NOMO-1 (cell line): ENCODE data around the gene PRICKLE2.

Experiments used
- DNase-seq, 2 experiments: peaks; one replicate each; lab custom pipeline; 2025; ENCODE audit not compliant: unreplicated experiment in 2 of 2; lab: John Stamatoyannopoulos, UW

PRICKLE2 gene

DNA sequence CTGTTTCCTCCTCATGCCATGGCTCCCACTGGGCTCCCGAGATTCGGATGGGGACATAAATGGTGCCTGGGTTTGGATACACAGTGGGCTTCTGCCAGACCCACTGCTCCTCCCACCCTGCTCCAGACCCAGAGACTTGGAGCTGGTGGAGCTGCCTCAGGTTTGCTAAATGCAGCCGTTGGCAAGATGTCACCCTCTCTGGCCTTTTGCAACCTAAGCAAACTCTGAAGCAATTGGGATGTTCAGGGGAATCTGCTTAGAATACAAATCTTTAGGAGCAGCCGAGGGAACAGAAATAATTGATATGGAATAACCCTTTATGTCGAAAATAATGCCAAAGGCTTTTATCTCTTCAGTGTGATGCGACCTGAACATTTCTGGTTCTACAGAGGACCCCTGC, 33.4 kb downstream of the PRICKLE2 start:
- no peak for DNase-seq

DNA sequence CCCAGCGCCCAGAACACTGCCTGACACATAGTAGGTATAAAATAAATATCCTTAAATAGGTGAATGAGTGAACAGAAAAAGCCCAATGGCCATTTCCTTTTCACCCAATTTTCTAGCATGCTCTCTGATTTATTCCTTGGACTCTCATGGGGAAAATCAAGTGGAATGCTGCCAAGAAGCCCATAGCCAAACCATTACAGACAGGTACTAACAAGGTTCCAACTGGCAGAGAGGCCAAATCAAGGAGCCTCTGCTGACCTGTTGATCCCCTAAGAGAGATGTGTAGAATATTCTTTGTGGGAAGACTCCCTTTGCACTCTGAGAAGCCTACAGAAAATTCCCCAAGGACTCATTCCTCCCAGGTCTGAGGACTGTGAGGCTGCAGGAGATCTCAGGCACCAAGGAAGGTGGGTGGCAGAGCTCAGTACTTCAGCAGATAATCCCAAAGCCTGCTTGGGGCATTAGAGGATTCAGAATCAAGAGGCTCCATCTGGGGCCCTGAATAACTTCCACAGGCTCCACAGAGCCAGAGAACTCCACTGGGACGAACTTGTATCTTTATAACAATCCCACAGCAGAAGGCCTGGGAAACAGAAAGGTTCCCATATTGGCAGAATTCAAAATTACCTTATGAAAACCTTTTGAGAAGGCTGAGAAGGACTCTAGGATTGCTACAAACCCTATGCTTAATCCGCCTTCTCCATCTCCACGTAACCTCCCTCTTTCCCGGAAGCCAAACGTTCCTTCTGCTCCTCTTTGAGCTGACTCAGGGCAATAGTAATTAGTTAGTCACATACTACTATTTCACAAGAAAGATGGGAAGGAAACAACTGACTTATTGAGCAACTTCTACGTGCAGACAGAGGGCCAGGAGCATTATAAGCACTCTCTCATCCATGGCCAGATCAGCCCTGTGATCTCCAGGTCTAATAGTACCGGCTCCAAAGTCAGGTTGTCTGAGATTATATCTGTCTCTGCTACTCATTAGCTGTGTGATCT, 34.5 kb downstream of the PRICKLE2 start:
- peak; percentile 81 to 95 for DNase-seq

DNA sequence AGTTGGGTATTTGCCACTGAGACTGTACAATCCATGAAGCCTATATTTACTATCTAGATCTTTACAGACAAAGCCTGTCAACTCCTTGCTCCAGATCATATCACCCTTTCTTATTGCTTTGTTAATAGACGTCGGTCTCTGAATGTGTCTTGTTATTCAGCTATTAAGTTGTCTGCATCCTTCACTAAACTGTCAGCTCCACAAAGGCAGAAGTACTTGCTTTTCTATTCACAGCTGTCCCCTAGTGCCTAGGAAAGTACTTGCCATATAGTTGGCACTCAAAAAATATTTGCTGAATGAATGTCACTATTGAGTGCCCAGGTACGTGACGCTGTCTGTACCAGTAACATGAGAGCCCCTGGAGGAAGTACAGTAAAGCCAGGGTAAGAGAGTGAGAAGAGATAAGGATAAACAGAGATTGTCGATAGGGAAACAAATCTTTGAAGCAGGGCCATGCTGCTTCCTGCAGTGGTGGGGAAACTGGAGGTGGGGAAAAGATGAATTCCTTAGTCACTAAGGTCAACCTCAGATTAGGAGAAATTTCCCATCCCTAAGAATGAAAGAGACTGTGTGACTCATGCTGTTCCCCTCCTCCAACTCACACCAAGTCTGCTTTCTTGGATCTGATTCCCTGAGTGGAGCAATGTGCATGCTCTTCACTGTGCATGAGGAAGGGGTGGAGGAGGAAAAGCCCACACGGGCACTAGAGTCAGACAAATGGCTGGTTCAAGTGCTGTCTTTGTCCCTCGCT, 36.3 kb downstream of the PRICKLE2 start:
- no peak for DNase-seq

DNA sequence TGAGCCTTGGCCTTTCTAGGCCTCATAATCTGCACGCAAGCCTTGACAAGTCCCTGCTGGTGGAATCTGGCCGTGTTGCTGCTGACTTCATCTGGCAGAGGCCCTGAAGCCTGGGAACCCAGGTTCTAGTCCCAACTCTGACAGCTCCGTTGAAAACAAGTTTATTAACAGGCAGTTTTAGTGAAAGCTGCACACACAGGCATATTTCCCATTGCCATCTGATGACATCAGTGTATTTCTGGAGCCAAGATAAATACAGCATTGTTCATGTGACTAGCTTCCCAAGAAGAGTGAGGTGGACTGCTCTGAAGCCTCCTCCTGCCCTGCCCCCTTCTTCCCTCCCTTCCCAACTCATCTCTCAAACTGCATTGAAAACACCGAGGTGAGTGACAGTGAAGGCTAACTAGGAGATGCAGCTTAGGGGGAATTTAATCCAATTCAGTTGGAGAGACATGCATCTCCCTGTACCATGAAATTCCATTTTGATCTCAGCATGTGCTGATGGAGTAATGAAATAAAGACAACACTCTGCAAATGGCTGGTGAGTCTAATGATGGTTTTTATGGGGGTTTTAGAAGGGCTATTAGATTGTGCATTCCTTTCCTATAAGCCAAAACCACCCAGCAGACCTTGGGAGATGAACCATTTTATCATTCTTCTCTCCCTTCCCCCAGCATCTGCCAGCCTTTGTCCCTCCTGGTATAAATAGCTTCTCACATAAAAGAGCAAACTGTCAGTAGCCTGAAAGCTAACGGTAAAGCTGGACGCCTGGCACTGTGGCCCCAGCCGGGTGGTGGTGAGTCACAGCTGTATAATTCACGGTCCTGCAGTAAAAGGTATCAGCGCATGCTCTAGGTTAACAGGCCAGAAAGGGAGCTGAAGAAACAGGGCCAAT, 38.0 kb downstream of the PRICKLE2 start:
- DNase-seq = peak; percentile 52 to 54

DNA sequence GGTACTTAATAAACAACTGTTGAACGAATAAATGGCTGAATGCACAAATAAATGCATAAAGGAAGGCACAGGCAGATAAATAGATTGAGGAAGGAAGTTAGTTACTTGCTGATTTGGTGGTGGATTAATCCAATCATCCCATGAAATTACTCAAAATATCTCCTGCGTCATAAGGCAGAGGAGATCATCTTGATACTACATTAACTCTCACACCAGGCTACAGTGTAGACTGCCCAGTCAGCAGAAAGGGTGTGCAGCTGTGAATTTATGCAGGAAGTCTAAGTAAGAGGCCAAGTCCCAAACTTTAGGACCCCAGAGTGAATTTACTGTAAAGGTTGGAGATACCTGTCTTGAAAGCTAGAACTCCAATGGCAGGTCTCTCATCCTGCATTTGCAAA, 38.6 kb downstream of the PRICKLE2 start:
- no peak for DNase-seq

DNA sequence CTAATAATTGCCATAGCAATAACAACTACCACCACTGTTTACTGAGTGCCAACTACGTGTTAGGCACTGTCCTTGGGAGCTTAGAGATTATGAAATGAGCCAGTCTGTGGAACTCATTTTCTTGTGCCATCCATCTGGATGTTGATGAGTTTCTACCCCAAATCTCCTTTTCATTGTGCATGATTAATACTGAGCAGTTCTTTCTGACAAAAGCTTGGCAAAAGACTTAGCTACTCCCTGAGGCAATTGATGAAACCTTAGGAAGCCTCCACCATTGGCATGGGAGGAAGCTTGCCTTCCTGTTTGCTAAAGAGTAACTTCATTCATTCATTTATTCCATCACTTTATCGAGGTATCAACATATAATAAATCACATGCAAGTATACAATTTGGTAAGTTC, 39.8 kb downstream of the PRICKLE2 start:
- no peak for DNase-seq

DNA sequence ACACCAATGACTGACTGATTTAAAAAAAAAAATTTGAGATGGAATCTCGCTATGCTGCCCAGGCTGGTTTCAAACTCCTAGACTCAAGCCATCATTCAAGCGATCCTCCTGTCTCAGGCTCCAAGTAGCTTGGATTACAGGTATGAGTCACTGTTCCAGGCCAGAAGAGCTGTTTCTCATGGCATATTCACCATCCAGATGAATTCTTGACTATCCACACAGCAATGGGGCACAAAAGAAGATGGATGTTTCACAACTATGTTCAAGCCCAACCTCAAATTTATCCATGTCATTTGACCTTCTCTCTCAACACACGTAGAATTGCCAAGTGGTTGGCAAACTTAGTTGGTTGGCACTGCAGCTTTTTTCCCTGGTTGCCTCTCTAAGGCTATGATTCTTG, 40.6 kb downstream of the PRICKLE2 start:
- DNase-seq = no peak

DNA sequence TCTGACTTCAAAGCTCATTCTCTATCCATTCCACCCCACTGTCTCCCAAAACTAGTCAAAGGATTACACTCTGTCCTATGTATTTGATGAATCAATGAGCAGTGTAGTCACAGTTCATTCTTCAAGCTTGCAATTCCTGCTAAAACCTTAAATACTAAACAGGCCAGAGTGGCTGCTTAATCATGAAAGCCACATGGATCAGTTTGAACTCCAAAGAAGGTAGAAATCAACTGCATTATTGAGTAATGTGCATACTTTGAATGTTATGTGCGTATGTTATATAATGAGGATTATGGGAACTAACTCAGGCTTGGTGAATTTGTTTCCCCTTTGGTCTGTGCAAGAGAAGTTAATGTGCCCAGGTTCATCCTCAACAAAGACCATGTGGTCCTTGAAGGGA, 45.4 kb downstream of the PRICKLE2 start:
- no peak for DNase-seq

DNA sequence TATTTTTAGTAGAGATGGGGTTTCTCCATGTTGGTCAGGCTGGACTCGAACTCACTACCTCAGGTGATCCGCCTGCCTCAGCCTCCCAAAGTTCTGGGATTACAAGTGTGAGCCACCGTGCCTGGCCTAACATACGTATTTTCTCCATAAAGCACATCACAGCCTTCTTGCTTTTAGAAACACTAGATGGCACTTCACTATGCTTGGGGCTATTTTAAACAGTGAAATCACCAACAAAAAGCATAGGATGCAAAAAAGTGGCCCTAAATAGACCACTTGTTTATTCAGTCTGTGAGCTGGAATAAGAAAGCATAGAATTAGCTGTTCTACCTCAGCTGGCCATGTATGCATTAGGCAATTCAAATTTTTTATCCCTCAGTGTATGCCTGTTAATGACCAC, 46.0 kb downstream of the PRICKLE2 start:
- no peak for DNase-seq

DNA sequence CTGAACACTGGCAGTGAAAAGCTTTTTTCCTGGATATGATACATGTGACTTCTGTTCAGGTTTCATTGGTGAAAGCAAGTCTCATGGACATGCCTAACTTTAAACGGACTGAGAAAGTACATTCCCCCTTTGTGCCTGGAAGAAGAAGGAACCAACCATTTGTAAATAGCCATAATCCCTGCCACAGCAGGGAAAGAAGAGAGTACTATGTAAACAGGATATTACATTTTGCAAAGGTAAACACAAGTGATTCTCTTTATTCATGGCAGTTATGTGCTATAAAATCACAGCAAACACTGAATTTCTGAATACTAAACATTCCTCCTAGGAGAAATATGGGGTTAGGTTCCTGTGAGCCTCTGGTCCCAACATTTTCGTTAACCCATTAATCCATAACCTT, 46.8 kb downstream of the PRICKLE2 start:
- no peak for DNase-seq

DNA sequence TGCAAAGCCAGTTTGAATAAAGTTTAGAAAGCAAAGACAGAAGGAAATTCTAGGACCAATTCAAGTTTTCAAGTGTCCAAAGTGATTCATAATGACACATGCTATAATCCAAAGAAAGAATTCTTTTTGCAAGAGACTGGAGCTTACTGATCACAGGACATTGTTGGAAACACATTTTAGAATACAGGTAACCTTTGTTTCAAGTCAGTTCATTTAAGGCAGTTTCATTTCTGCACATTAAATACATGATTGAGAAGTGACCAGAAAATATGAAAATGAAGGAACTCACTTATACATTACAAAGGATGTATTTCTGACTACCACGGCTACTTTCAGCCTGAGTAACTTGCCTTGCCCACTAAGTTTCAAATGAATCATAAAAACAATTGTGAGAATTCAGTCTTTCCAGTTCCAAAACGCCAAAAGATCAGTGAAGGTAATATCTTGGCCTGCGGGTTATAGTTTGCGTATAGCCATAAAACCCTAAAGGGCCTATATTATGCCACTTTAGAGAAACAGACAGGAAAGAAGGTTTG, 48.7 kb downstream of the PRICKLE2 start:
- DNase-seq = no peak

DNA sequence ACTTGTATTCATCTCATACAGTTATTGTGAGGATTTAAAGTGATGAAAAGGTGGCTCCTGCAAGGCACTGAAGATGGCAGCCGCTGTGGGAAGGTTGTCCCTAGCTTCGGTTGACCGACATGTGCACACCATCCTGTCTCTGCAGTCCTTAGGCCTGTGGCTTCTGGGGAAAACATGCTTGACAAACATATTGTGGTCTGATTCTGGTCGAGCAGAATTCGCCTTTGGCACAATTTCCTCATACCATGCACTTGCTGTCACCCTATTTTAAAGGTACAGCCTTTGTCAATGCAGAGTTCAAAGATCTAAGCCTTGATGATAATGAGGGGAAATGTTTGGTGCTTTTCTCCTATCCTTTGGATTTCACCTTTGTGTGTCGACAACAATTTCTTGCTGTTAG, 50.9 kb downstream of the PRICKLE2 start:
- DNase-seq = no peak

DNA sequence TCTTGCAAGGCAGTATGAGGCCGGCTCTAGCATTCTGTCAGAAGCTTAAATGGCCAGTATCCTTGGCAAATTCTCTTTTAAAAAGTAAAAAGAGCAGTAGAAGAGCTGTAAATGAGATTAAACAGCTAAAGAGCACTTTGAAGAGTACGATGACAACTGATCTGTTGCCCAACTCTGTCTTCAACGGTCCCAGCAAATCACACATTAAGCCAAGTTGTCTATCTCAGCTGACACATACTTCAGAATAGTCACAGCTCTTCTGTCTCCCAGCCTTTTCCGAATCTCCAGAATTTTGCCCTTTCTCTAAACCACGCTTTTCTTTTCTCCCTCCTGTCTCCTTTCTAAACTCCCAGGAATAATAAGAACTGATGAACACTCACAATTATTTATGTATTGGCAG, 51.7 kb downstream of the PRICKLE2 start:
- no peak for DNase-seq

DNA sequence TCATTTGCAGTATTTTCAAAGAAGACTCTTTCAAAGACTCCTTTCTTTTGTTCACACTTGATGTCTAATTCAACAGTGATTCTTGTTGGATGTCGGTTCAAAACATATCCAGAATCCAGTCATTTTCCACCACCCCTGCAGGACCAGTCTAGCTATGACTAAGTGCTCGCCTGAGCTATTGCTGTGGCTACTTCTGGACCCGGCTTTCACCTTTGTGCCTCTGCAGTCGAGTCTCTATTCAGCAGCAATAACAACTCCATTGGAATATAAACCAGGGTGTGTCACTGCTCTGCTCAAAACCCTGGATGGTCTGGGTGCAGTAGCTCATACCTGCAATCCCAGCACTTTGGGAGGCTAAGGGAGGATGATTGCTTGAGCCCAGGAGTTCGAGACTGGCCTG, 55.0 kb downstream of the PRICKLE2 start:
- DNase-seq = no peak

DNA sequence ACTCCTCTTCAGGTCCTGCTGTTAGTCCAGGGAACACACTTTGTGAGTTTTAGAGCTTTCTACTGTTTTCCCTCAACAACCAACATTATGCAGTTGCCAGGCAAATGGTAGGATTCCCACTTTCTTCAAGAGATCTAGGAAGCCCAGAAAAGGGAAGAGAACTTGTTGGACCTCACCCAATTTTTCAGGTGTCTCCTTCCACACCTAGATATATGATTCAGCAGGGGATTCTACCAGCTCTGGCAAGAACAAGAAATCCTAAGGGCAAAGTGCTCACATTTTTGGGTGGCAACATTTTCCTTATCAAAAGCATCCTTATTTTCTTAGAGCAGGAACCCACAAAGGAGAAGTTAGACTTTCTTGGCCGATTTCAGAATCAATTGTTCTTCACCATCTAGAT, 57.4 kb downstream of the PRICKLE2 start:
- no peak for DNase-seq

DNA sequence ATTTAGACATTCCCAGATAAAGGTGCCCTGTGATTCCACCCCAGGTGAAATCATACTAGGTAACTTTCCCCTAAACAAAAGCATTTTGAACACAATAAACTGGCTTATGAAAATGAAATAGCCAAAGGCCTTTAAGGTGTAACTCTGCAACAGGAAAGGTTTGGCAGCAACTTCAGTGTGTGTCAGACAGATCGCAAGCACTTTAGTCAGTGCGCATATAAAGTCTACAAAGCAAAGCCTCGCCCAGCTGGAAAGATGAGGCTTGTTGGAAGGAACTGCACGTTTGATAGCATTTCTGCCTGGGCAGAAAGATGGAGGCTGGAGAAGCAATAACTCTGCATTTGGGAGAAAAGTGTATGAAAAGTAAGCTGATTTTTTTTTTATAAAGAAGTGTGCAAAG, 57.9 kb downstream of the PRICKLE2 start:
- no peak for DNase-seq

DNA sequence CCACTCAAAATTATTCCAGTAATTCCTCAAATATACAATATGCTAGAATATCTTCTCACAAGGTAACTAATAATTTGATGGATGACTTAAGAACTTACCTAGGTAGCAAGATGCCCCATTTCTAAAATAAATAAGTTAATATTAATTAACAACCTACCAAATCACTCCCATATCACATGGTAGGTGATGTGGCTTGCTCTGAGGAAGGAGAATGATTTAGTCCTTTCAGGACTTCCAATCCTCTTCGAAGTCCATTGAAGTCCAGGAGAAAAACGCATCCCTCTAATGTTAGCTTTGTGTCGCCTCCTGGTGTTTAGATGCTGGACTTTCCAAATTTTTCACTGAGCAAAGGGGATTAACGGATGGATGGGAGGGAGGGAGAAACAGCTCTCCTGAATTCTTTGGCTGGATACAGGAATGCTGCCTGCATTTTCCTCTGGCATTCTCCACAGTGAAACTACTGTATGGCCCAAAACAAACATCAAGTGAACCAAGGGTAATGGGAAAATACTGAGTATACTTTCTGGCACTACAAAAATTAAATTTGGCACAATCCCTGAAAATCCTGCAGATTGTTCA, 58.6 kb downstream of the PRICKLE2 start:
- DNase-seq = no peak

DNA sequence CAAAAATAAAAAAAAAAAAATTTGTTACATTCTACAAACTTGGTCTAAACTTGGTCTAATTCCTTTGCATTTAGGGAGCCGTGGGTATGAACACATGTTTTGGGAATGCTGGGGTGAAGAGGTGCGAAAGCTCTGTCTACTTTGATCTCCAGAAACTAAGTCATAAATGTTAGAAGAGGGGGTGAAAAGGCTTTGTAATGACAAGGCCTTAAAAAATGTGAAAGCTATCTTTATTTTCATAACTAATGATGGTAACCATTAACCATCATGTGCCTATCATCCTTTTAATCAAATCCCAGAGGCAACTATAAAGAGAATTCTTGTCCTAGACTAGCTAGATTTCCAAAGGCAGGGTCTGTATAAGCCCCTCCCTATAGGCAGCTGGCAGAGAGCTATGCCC, 60.9 kb downstream of the PRICKLE2 start:
- DNase-seq = no peak

DNA sequence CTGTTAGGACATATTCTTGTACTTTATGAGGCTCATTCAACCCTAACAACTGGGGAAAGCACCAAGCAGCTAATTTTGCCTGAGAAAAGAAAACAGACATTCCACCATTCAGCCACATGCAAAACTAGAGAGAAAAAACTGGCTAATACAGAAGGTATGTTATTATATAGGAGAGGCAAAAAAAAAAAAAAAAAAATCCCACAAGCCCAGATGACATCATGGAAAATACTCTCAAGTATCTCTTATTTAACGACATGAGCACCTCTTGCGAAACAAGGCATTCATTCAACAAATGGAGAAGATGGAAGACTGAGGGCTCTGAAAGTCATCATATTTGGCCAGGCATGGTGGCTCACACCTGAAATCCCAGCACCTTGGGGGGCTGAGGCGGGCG, 61.5 kb downstream of the PRICKLE2 start:
- DNase-seq = peak; percentile 27 to 56

DNA sequence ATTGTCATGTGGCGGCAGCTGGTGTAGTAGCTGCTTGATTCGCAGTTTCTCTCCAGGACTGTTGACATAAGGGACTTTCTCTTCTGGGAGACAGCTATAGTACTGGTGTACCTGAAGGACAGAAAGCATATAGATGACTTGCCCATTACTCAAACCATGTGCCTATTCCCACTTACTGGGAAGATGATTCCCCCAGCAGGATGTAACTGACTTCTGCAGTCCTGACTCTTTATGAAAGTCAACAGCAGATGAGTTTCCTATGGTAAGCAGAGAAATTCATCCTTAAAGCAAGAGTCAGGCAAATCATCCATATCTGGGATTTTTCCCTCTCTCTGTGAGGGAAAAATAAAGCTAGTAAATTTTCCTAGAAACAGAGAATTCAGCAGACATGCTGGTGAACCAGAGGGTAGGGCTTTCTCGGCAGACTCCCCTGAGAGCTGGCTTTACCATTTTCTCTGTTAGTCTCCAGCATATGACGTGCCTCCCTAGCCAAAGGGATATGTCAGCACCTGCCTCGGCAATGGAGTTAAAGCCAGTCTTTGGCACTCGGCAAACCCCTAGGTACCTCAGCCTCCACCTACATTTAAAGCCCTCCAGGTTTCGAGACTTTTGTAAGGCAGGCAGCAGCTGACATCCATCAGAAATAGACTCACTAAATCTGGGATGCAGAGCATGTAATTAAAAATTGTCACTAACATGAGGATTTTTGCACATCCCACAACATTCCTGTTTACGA, 62.1 kb downstream of the PRICKLE2 start:
- no peak for DNase-seq
